H1 (cell line): ENCODE data around the gene RPUSD1. TPM values are rescaled to one million over a fixed set of nuclear protein-coding genes. Genes with fewer than 3 reads are reported as not detected.

ENCODE experiments used
- CTCF ChIA-PET: fragments of 300-600 bp; sonication (Branson Sonifier 250); formaldehyde crosslinking; loops from one replicate; lab custom pipeline; 2021; ENCODE audit not compliant: partially characterized antibody; lab: Charles Lee
- POLR2A ChIA-PET: fragments of 300-600 bp; sonication (Branson Sonifier 250); formaldehyde crosslinking; loops from one replicate; lab custom pipeline; 2021; ENCODE audit warnings: inconsistent platforms; ENCODE audit not compliant: partially characterized antibody; lab: Charles Lee
- DNase-seq, 2 experiments: peaks; one replicate each; pipeline versions ENCODE4 v3.0.0 to v3.0.0-alpha.2; 2010 to 2022; ENCODE audit warnings: low spot score in 2 of 2, low read depth in 1 of 2, mixed read lengths in 1 of 2
- FAIRE-seq: peaks from 2 replicates; lab custom pipeline; 2011; peaks lifted over from hg19 to GRCh38; lab: Jason Lieb, UNC
- H2AFZ ChIP-seq: 2 replicates; pipeline ENCODE4 v1.8.1; 2012; ENCODE audit warnings: low read length, inconsistent platforms
- H2AK5ac ChIP-seq: 2 replicates; pipeline ENCODE4 v1.6.1; 2013; ENCODE audit warnings: low read depth, low read length
- H2BK120ac ChIP-seq: replicated peaks from 2 replicates; pipeline ENCODE3; 2013; ENCODE audit warnings: low read depth, low read length, inconsistent platforms
- H2BK12ac ChIP-seq: 2 replicates; pipeline ENCODE4 v1.6.1; 2013; ENCODE audit warnings: low read depth, low read length
- H2BK15ac ChIP-seq: 2 replicates; pipeline ENCODE4 v1.6.1; 2013; ENCODE audit warnings: low read length
- H2BK20ac ChIP-seq: 2 replicates; pipeline ENCODE4 v1.6.1; 2013; ENCODE audit warnings: low read length
- H2BK5ac ChIP-seq: 2 replicates; pipeline ENCODE4 v1.6.1; 2013; ENCODE audit warnings: low read depth, low read length
- H3K14ac ChIP-seq: 2 replicates; pipeline ENCODE4 v1.6.1; 2013; ENCODE audit warnings: inconsistent platforms; ENCODE audit not compliant: insufficient read length
- H3K18ac ChIP-seq: 2 replicates; pipeline ENCODE4 v1.6.1; 2013; ENCODE audit warnings: low read length; ENCODE audit errors: extremely low read depth
- H3K23ac ChIP-seq: 2 replicates; pipeline ENCODE4 v1.6.1; 2013; ENCODE audit warnings: inconsistent platforms; ENCODE audit not compliant: insufficient read length
- H3K23me2 ChIP-seq: 2 replicates; pipeline ENCODE4 v1.6.1; 2013; ENCODE audit warnings: low read depth, low read length
- H3K27ac ChIP-seq: 2 replicates; pipeline ENCODE4 v1.6.1; 2011; ENCODE audit warnings: low read depth, low read length, inconsistent platforms
- H3K27me3 ChIP-seq, 4 experiments: replicated peaks in 1 of 4; 1 replicate in 1 of 4; 2 replicates in 3 of 4; pipeline versions ENCODE4 v1.6.1 to v1.8.1; 2011 to 2013; ENCODE audit warnings: low read length in 3 of 4, mild to moderate bottlenecking in 3 of 4, inconsistent platforms in 2 of 4, mixed read lengths in 2 of 4, moderate library complexity in 1 of 4; ENCODE audit not compliant: control insufficient read depth in 3 of 4, insufficient read depth in 3 of 4; ENCODE audit errors: extremely low read depth in 1 of 4
- H3K36me3 ChIP-seq, 4 experiments: 2 replicates each; pipeline versions ENCODE4 v1.6.1 to v1.8.1; 2011 to 2013; ENCODE audit warnings: mild to moderate bottlenecking in 4 of 4, low read length in 3 of 4, moderate library complexity in 2 of 4, control low read depth in 1 of 4, inconsistent platforms in 1 of 4; ENCODE audit not compliant: insufficient read depth in 4 of 4, control insufficient read depth in 2 of 4
- H3K4ac ChIP-seq: replicated peaks from 2 replicates; pipeline ENCODE3; 2013; ENCODE audit warnings: low read length, low read depth, mixed read lengths, inconsistent platforms; ENCODE audit not compliant: insufficient read length
- H3K4me1 ChIP-seq, 4 experiments: replicated peaks in 1 of 4; 1 replicate in 1 of 4; 2 replicates in 3 of 4; pipeline versions ENCODE4 v1.6.1 to v1.8.1; 2011 to 2013; ENCODE audit warnings: low read length in 3 of 4, inconsistent platforms in 2 of 4, mixed read lengths in 1 of 4; ENCODE audit not compliant: insufficient read depth in 4 of 4, control insufficient read depth in 3 of 4
- H3K4me2 ChIP-seq, 2 experiments: 2 replicates each; pipeline versions ENCODE4 v1.6.1 to v1.8.1; 2011 to 2013; ENCODE audit warnings: low read depth in 2 of 2, low read length in 2 of 2, control low read depth in 1 of 2, inconsistent platforms in 1 of 2, mild to moderate bottlenecking in 1 of 2; ENCODE audit not compliant: insufficient read depth in 1 of 2
- H3K4me3 ChIP-seq, 4 experiments: fragments of 200-600, 300-600 bp in 1 of 4; sonication (generic), shearing (Covaris generic), sonication (Bioruptor Twin) in 1 of 4; 2 replicates each; pipeline versions ENCODE4 v1.5.1 to v1.8.1; 2011 to 2016; ENCODE audit warnings: low read length in 4 of 4, low read depth in 3 of 4, control low read depth in 2 of 4, inconsistent platforms in 2 of 4, mild to moderate bottlenecking in 2 of 4, mixed read lengths in 1 of 4, moderate library complexity in 1 of 4; ENCODE audit not compliant: insufficient read depth in 2 of 4; ENCODE audit errors: extremely low read depth in 1 of 4
- H3K56ac ChIP-seq: replicated peaks from 2 replicates; pipeline ENCODE3; 2013; ENCODE audit warnings: low read depth, mild to moderate bottlenecking, mixed read lengths, low read length, inconsistent platforms; ENCODE audit not compliant: insufficient read length
- H3K79me1 ChIP-seq: 2 replicates; pipeline ENCODE4 v1.6.1; 2013; ENCODE audit warnings: low read depth, low read length, control low read depth
- H3K79me2 ChIP-seq, 2 experiments: 2 replicates each; pipeline versions ENCODE4 v1.6.1 to v1.8.1; 2012 to 2013; ENCODE audit warnings: low read length in 2 of 2, mild to moderate bottlenecking in 2 of 2, inconsistent platforms in 1 of 2; ENCODE audit not compliant: insufficient read depth in 2 of 2, control insufficient read depth in 1 of 2
- H3K9ac ChIP-seq, 4 experiments: replicated peaks in 1 of 4; 1 replicate in 1 of 4; 2 replicates in 3 of 4; pipeline versions ENCODE4 v1.6.1 to v1.8.1; 2011 to 2013; ENCODE audit warnings: low read depth in 3 of 4, low read length in 3 of 4, control low read depth in 2 of 4, mild to moderate bottlenecking in 2 of 4, moderate library complexity in 2 of 4, inconsistent platforms in 1 of 4; ENCODE audit errors: extremely low read depth in 1 of 4
- H3K9me3 ChIP-seq, 2 experiments: 2 replicates each; pipeline versions ENCODE4 v1.6.1 to v1.8.1; 2012 to 2013; ENCODE audit warnings: mild to moderate bottlenecking in 2 of 2, moderate library complexity in 2 of 2, control low read depth in 1 of 2, inconsistent platforms in 1 of 2, low read depth in 1 of 2, low read length in 1 of 2, mixed read lengths in 1 of 2; ENCODE audit not compliant: insufficient read depth in 2 of 2
- H4K20me1 ChIP-seq, 2 experiments: replicated peaks in 1 of 2; 2 replicates each; pipeline versions ENCODE3 to v1.8.1; 2011 to 2013; ENCODE audit warnings: inconsistent platforms in 2 of 2, low read length in 2 of 2, mild to moderate bottlenecking in 1 of 2; ENCODE audit not compliant: insufficient read depth in 2 of 2, control insufficient read depth in 1 of 2
- H4K5ac ChIP-seq: 2 replicates; pipeline ENCODE4 v1.6.1; 2013; ENCODE audit warnings: low read length, low read depth, mixed read lengths, inconsistent platforms; ENCODE audit not compliant: insufficient read length
- H4K8ac ChIP-seq: 2 replicates; pipeline ENCODE4 v1.8.0; 2013; ENCODE audit warnings: mild to moderate bottlenecking, moderate library complexity, low read length, inconsistent platforms; ENCODE audit not compliant: insufficient read depth; ENCODE audit errors: extremely low read depth
- H4K91ac ChIP-seq: replicated peaks from 2 replicates; pipeline ENCODE3; 2013; ENCODE audit warnings: low read length, mixed read lengths, inconsistent platforms; ENCODE audit not compliant: insufficient read length
- TEAD4 ChIP-seq: IDR thresholded peaks from 2 replicates; pipeline ENCODE4 v1.6.1; 2012; ENCODE audit warnings: low read depth, low read length, inconsistent platforms, mixed read lengths
- WGBS, 2 experiments: shearing (Covaris generic) in 1 of 2; methylation state at CpG; one replicate each; pipeline versions ENCODE4 v1.1.6 to v1.1.7; 2013 to 2015; ENCODE audit warnings: low lambda C conversion rate in 2 of 2, mixed read lengths in 2 of 2, inconsistent platforms in 1 of 2, low coverage in 1 of 2, missing lambda C conversion rate in 1 of 2; ENCODE audit not compliant: insufficient replicate concordance in 2 of 2, insufficient coverage in 1 of 2, insufficient read length in 1 of 2; ENCODE audit errors: extremely low coverage in 1 of 2, missing lambda C conversion rate in 1 of 2; 5-methylcytosine and 5-hydroxymethylcytosine counted together
- polyA plus RNA-seq, 7 experiments: library from polyadenylated mRNA; depleted of rRNA in 3 of 7; stranded (reverse) in 5 of 7; unstranded in 2 of 7; fragments of >200 nt in 5 of 7; fragments of 200-250 nt in 2 of 7; gene quantifications; 1 replicate in 5 of 7; 2 replicates in 1 of 7; 4 replicates in 1 of 7; pipeline versions ENCODE4 v1.2.1 to v1.2.3, GENCODE V29; 2011 to 2013; ENCODE audit warnings: missing spikeins in 2 of 7, mixed read lengths in 2 of 7
- total RNA-seq: library from RNA; stranded (reverse); fragmentation: NEBNext Ultra II Directional; extraction: Animal tissue kit (Norgen Biotek cat#: 25700); gene quantifications from 2 replicates; pipeline ENCODE4 v1.2.1, GENCODE V29; 2021

The RPUSD1 gene
- total and polyA plus RNA-seq, 2 of the 8 experiments (the other 6 are each of a cell fraction or from before 2014, with no cell fraction given) = 32.2 to 61.8 TPM

DNA sequence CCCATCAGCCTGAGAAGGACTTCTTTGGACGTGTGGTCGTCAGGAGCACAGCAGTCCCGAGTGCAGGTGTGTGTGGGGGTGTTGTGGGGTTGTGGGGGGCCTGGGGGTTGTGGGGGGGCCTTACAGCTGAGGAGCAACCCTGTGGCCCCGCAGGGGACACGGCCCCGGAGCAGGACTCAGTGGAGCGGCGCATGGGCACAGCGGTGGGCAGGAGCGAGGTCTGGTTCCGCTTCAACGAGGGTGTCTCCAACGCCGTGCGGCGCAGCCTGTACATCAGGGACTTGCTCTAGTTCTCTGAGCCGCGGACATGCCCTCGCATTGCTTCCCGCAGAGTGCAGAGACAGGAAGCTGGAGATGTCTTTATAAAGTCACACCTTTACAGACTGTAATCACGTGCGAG lies 9.5 kb upstream of the RPUSD1 start:
- no peak for FAIRE-seq
- Histone ChIP-seq H3K23ac (no peak overlapping the region), H3K27me3 (peaks cover 1 to 20% (median 13%) of the 10 kb centered on the region in 4 experiments; a peak in 6 of 7 replicates), H4K8ac (no peak overlapping the region), H3K4ac (no peak overlapping the region), H3K9ac (no peak overlapping the region), H2BK12ac (no peak overlapping the region), H2BK5ac (no peak overlapping the region), H3K36me3 (peaks cover 0 to 32% (median 0%) of the 10 kb centered on the region in 4 experiments; a peak in 5 of 8 replicates), H3K79me1 (no peaks in the 10 kb centered on the region), H2BK20ac (no peak overlapping the region), H2BK120ac (no peak overlapping the region), H3K9me3 (no peaks in the 10 kb centered on the region), H3K27ac (no peak overlapping the region), H2AK5ac (no peak overlapping the region), H3K56ac (no peak overlapping the region), H4K91ac (no peak overlapping the region), H3K4me3 (no peak overlapping the region), H3K4me1 (peaks cover 0 to 17% (median 3%) of the 10 kb centered on the region in 4 experiments; a peak in 4 of 7 replicates), H4K5ac (no peak overlapping the region), H2AFZ (no peak overlapping the region), H3K18ac (no peak overlapping the region), H3K14ac (no peak overlapping the region), H3K4me2 (no peak overlapping the region), H4K20me1 (peaks cover 5 to 19% of the 10 kb centered on the region in 2 experiments), H3K79me2 (no peaks in the 10 kb centered on the region), H3K23me2 (peaks cover 3% of the 10 kb centered on the region; the same call in 1 of the 2 replicates), H2BK15ac (no peak overlapping the region)
- ChIA-PET POLR2A (interaction anchor here (1.0 to 1.8 kb wide), 2 partner anchors 9 to 12 kb away, joined by 3 to 5 read pairs; partner anchors contain the start of genes CHTF18 and RPUSD1), CTCF (no interaction called here)
- DNase-seq = no peak
- WGBS, 2 experiments = 95% methylated on average over 14 of the region's 22 CpGs; no CpG with 5 or more reads in 1 of the 2 experiments
- no peak for TF ChIP-seq TEAD4
